Astrocyte (in vitro differentiated cells and primary cell): Measurements from ENCODE around the gene SGTA. TPM values are rescaled to one million over a fixed set of nuclear protein-coding genes. Genes with fewer than 3 reads are reported as not detected.

Source experiments
- DNase-seq: peaks from one replicate; pipeline ENCODE4 v3.0.0-alpha.2; 2010; ENCODE audit warnings: low read depth
- FAIRE-seq: peaks from 2 replicates; lab custom pipeline; 2011; peaks lifted over from hg19 to GRCh38; lab: Jason Lieb, UNC
- H2AFZ ChIP-seq: 2 replicates; pipeline ENCODE4 v1.6.0; 2012; ENCODE audit warnings: low read depth, low read length, inconsistent platforms
- H3K27ac ChIP-seq: 2 replicates; pipeline ENCODE4 v1.5.1; 2011; ENCODE audit warnings: low read depth, low read length, inconsistent platforms
- H3K27me3 ChIP-seq: 2 replicates; pipeline ENCODE4 v1.6.0; 2011; ENCODE audit warnings: low read length, inconsistent platforms; ENCODE audit not compliant: insufficient read depth
- H3K36me3 ChIP-seq: 2 replicates; pipeline ENCODE4 v1.5.1; 2011; ENCODE audit warnings: low read length, inconsistent platforms; ENCODE audit not compliant: insufficient read depth
- H3K4me1 ChIP-seq: 2 replicates; pipeline ENCODE4 v1.5.1; 2011; ENCODE audit warnings: low read length, inconsistent platforms; ENCODE audit not compliant: insufficient read depth
- H3K4me2 ChIP-seq: 2 replicates; pipeline ENCODE4 v1.6.0; 2012; ENCODE audit warnings: low read length, inconsistent platforms
- H3K4me3 ChIP-seq: 2 replicates; pipeline ENCODE4 v1.5.1; 2011; ENCODE audit warnings: low read depth, mild to moderate bottlenecking, low read length, inconsistent platforms; ENCODE audit not compliant: insufficient read depth
- H3K79me2 ChIP-seq: 2 replicates; pipeline ENCODE4 v1.6.0; 2012; ENCODE audit warnings: mild to moderate bottlenecking, low read length, inconsistent platforms; ENCODE audit not compliant: insufficient read depth
- H3K9ac ChIP-seq: 2 replicates; pipeline ENCODE4 v1.6.0; 2012; ENCODE audit warnings: mild to moderate bottlenecking, low read length, inconsistent platforms
- H3K9me3 ChIP-seq: 2 replicates; pipeline ENCODE4 v1.5.1; 2012; ENCODE audit warnings: low read depth, mild to moderate bottlenecking, low read length, inconsistent platforms; ENCODE audit not compliant: insufficient read depth
- H4K20me1 ChIP-seq: 2 replicates; pipeline ENCODE4 v1.6.0; 2012; ENCODE audit warnings: low read length, inconsistent platforms; ENCODE audit not compliant: insufficient read depth
- H3K27ac Mint-ChIP-seq: one replicate; pipeline ENCODE4 v1.8.0; 2021; ENCODE audit warnings: mild to moderate bottlenecking, mixed read lengths; ENCODE audit not compliant: unreplicated experiment
- H3K27me3 Mint-ChIP-seq: one replicate; pipeline ENCODE4 v1.8.0; 2021; ENCODE audit warnings: low read depth, mixed read lengths; ENCODE audit not compliant: unreplicated experiment
- H3K36me3 Mint-ChIP-seq: one replicate; pipeline ENCODE4 v1.8.0; 2021; ENCODE audit warnings: low read depth, mixed read lengths; ENCODE audit not compliant: unreplicated experiment
- H3K4me1 Mint-ChIP-seq: one replicate; pipeline ENCODE4 v1.8.0; 2021; ENCODE audit warnings: low read depth, mixed read lengths; ENCODE audit not compliant: unreplicated experiment
- H3K4me3 Mint-ChIP-seq: one replicate; pipeline ENCODE4 v1.8.0; 2021; ENCODE audit warnings: mild to moderate bottlenecking, moderate library complexity, mixed read lengths; ENCODE audit not compliant: unreplicated experiment
- H3K9me3 Mint-ChIP-seq: one replicate; pipeline ENCODE4 v1.8.0; 2021; ENCODE audit warnings: mild to moderate bottlenecking, mixed read lengths; ENCODE audit not compliant: unreplicated experiment
- CTCF ChIP-seq: IDR thresholded peaks from 2 replicates; pipeline ENCODE4 v1.5.1; 2011; ENCODE audit warnings: low read depth, mild to moderate bottlenecking, inconsistent platforms, low read length, moderate library complexity; ENCODE audit not compliant: insufficient read depth
- EZH2 ChIP-seq: IDR thresholded peaks from 2 replicates; pipeline ENCODE4 v1.6.1; 2012; ENCODE audit warnings: mild to moderate bottlenecking, low read length, inconsistent platforms; ENCODE audit not compliant: insufficient read depth
- total RNA-seq: library from RNA; stranded (reverse); gene quantifications from 2 replicates; pipeline ENCODE4 v1.2.1, GENCODE V29; 2021

SGTA gene
- total RNA-seq, 1 donor from 2014 or later, result 76.1 TPM

DNA sequence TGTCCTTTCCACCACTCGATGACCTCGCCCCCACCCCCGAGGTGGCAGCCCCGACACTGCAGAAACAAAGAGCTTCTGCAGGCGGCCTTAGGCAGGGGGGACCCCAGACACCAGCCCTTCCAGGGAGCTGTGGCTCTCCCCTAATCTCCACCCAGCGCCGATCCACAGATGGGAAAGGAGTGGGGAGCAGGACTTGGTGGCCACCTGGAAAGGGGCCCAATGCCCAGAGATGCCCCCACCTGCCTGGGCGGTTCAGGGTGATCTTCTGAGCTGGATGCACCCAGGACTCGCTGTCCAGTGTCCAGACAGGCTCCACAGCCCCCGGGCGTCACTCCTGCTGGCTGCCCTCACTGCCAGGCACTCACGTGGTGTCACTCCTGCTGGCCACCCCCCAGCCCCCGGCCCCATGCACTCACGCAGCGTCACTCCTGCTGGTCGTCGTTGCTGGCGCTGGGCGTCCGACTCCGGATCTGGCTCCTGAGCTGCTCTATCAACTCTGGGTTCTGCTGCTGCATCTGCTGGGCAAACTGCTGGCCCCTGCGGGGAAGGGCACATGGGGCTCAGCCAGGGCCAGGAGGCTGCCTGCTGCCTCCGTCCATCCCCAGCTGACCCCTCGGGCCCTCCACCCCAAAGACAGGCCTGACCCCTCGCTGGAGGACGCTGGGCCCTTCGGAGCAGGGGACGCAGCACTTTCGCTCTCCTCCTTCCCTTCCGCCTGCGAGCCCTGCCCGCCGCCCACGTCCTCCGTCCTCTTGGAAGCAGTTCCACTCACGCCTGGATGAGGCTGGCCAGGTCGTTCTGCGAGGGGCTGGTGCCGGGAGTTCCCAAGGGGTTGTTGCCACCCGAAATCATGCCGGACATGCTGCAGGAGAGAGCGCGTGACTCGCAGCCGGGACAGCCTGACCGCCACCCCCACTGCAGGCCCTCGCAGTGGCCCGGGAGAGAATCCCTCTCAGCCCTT is 25.9 kb downstream of the SGTA start:
- no peaks in the 10 kb centered on the region for H3K27me3 ChIP-seq
- H3K9me3 ChIP-seq, result no peaks in the 10 kb centered on the region
- no peak overlapping the region for H3K9ac ChIP-seq
- Mint-ChIP-seq H3K36me3 (peaks cover 7% of the 10 kb centered on the region), H3K9me3 (no peaks in the 10 kb centered on the region), H3K27me3 (no peaks in the 10 kb centered on the region), H3K4me3 (no peak overlapping the region), H3K4me1 (no peaks in the 10 kb centered on the region), H3K27ac (no peak overlapping the region)
- DNase-seq (no peak), FAIRE-seq (no peak)
- peaks cover 10% of the 10 kb centered on the region for H4K20me1 ChIP-seq
- H3K4me2 ChIP-seq, result no peak overlapping the region
- no peak overlapping the region for H3K4me3 ChIP-seq
- TF ChIP-seq EZH2 (no peak), CTCF (no peak)
- no peak overlapping the region for H3K27ac ChIP-seq
- peaks cover 6% of the 10 kb centered on the region for H3K36me3 ChIP-seq
- H3K79me2 ChIP-seq, result no peaks in the 10 kb centered on the region
- H2AFZ ChIP-seq, result no peak overlapping the region
- H3K4me1 ChIP-seq, result no peaks in the 10 kb centered on the region

- H3K9ac ChIP-seq, result no peak overlapping the region
- no peaks in the 10 kb centered on the region for H3K79me2 ChIP-seq
- FAIRE-seq (no peak), DNase-seq (no peak)
- Mint-ChIP-seq H3K27ac (no peak overlapping the region), H3K27me3 (no peaks in the 10 kb centered on the region), H3K9me3 (no peaks in the 10 kb centered on the region), H3K4me1 (no peaks in the 10 kb centered on the region), H3K4me3 (no peak overlapping the region), H3K36me3 (peaks cover 7% of the 10 kb centered on the region)
- no peak overlapping the region for H2AFZ ChIP-seq
- H3K4me2 ChIP-seq, result no peak overlapping the region
- H3K9me3 ChIP-seq, result no peaks in the 10 kb centered on the region
- H3K4me1 ChIP-seq, result no peaks in the 10 kb centered on the region
- TF ChIP-seq CTCF (no peak), EZH2 (no peak)
- peaks cover 10% of the 10 kb centered on the region for H4K20me1 ChIP-seq
- H3K36me3 ChIP-seq, result peaks cover 6% of the 10 kb centered on the region
- H3K27ac ChIP-seq, result no peak overlapping the region
- no peak overlapping the region for H3K4me3 ChIP-seq
- H3K27me3 ChIP-seq, result no peaks in the 10 kb centered on the region
Measured at GRCh38 chr19:2756477-2756876, 26.6 kb downstream of the SGTA start.

DNA sequence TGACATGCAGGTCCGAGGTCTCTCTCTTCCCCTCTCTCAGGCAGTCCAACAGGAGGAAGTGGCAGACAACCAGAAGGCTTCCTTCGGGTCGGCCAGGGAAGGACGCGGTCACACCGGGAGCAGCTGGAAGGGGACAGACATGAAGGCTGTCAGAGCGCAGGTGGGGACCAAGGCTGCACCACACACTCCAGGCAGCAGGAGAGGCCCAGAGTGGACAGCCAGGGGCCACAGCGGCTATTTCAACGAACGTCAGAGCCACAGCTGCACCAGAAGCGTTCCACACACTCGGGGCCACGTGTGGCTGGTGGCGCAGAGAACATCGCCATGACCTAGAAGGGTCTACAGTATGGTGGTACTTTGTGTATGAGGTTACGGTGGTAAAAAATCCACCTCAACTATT is 27.3 kb downstream of the SGTA start:
- Histone ChIP-seq H3K9me3 (no peaks in the 10 kb centered on the region), H3K4me2 (no peak overlapping the region), H3K9ac (no peak overlapping the region), H4K20me1 (peaks cover 10% of the 10 kb centered on the region), H3K27me3 (no peaks in the 10 kb centered on the region), H3K4me1 (no peaks in the 10 kb centered on the region), H3K4me3 (no peak overlapping the region), H3K79me2 (no peaks in the 10 kb centered on the region), H3K36me3 (peaks cover 6% of the 10 kb centered on the region), H3K27ac (no peak overlapping the region), H2AFZ (no peak overlapping the region)
- Mint-ChIP-seq H3K36me3 (peaks cover 7% of the 10 kb centered on the region), H3K27ac (no peak overlapping the region), H3K4me1 (no peaks in the 10 kb centered on the region), H3K4me3 (no peak overlapping the region), H3K9me3 (no peaks in the 10 kb centered on the region), H3K27me3 (no peaks in the 10 kb centered on the region)
- no peak for DNase-seq
- TF ChIP-seq CTCF (no peak), EZH2 (no peak)
- no peak for FAIRE-seq
